Measurements from ENCODE around the gene MINDY4.

The MINDY4 gene

DNA sequence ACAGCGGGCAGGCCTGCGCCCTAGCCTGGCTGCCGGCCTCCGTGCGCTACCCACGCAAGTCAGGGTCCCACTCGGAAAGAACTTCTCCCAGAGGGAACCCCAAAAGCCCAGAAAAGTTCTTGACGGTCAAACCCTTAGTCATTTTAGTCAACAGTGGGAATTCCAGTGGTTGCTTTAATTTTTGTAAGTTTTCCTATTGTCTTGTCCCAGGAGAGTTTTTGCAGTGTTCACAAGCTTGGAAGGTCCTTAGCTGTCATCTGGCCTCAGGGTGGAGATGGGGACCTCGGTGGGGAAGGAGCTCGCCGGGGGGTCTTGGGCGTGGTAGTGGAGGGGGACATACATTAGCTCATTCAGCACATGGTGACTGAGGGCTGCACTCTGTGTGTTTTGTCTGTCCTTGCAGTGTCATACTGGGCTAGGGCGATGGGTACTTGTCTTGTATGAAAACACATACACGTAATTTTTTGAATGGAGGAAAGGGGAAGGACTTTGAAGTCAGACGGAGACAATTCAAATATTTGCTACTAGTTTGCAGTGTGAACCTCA, 736 bp downstream of the MINDY4 start:
- DNase-seq = peak; percentile 9 to 76 (median 70)
- Histone ChIP-seq H3K4me1 (ENCODE audit: control extremely low read depth in 1 of 4, control insufficient read depth in 4 of 4, insufficient read depth in 4 of 4, low read length in 3 of 4) (peaks cover 3 to 17% (median 9%) of the 10 kb centered on the region in 4 experiments), H3K27me3 (replicated peaks in 2 of 5; ENCODE audit: control insufficient read depth in 4 of 5, insufficient read depth in 5 of 5, low read length in 4 of 5) (peaks cover 0 to under 1% (median 0%) of the 10 kb centered on the region in 5 experiments), H3K9me3 (ENCODE audit: control extremely low read depth in 1 of 5, control insufficient read depth in 4 of 5, insufficient read depth in 2 of 5, low read depth in 1 of 5, low read length in 4 of 5) (no peaks in the 10 kb centered on the region), H3K27ac (ENCODE audit: insufficient read depth in 1 of 2, low read depth in 1 of 2, low read length in 2 of 2, poor library complexity in 1 of 2, severe bottlenecking in 2 of 2) (peak overlapping the region; percentile 18 to 77), H3K36me3 (ENCODE audit: control insufficient read depth in 4 of 4, insufficient read depth in 4 of 4, low read length in 3 of 4) (no peaks in the 10 kb centered on the region), H3K4me3 (ENCODE audit: control insufficient read depth in 1 of 7, extremely low read depth in 1 of 7, insufficient read depth in 4 of 7, low read depth in 2 of 7, low read length in 6 of 7) (peak overlapping the region; percentile 73 to 92 (median 82))
- ChIA-PET POLR2A (no interaction called here), CTCF (interaction anchor here (1.3 kb wide), 1 partner anchor 30 kb away, joined by 5 read pairs; no protein-coding TSS in a partner anchor)
- 1% methylated on average over 14 of the region's 15 CpGs for WGBS (ENCODE audit: insufficient coverage)

- DNase-seq = no peak
- CTCF ChIA-PET = interaction anchor here (1.5 kb wide), 1 partner anchor 26 kb away, joined by 3 read pairs; no protein-coding TSS in a partner anchor
- WGBS (ENCODE audit: insufficient coverage) = 89% methylated on average over 4 of the region's 6 CpGs
- Histone ChIP-seq H3K27ac (ENCODE audit: insufficient read depth in 1 of 2, low read depth in 1 of 2, low read length in 2 of 2, poor library complexity in 1 of 2, severe bottlenecking in 2 of 2) (no peak overlapping the region), H3K9me3 (ENCODE audit: control extremely low read depth in 1 of 5, control insufficient read depth in 4 of 5, insufficient read depth in 2 of 5, low read depth in 1 of 5, low read length in 4 of 5) (no peaks in the 10 kb centered on the region), H3K4me1 (ENCODE audit: control extremely low read depth in 1 of 4, control insufficient read depth in 4 of 4, insufficient read depth in 4 of 4, low read length in 3 of 4) (peaks cover 3 to 17% (median 9%) of the 10 kb centered on the region in 4 experiments), H3K4me3 (ENCODE audit: control insufficient read depth in 1 of 7, extremely low read depth in 1 of 7, insufficient read depth in 4 of 7, low read depth in 2 of 7, low read length in 6 of 7) (no peak overlapping the region), H3K27me3 (replicated peaks in 2 of 5; ENCODE audit: control insufficient read depth in 4 of 5, insufficient read depth in 5 of 5, low read length in 4 of 5) (no peaks in the 10 kb centered on the region), H3K36me3 (ENCODE audit: control insufficient read depth in 4 of 4, insufficient read depth in 4 of 4, low read length in 3 of 4) (no peaks in the 10 kb centered on the region)
- POLR2A ChIA-PET = no interaction called here
Measured at GRCh38 chr7:30772984-30773383, 1.8 kb downstream of the MINDY4 start.

DNA sequence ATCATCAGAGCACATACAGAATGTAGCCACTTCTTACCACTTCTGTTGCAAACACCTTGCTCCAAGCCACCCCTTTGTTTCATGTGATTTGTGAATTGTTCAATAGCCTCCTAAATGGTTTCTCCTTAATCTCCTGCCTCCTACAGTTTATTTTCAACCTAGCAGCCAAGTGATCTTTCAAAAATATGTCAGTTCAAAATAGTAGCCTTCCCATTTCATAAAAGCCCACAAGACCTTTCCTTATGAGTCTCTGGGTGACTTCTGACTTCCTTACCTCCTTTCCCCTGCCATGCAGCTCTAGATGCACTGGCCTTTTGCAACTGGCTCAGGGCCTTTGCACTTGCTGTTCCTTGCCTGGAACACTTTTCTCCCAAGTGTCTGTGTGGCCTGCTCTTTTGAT, 4.8 kb downstream of the MINDY4 start:
- Histone ChIP-seq H3K27ac (ENCODE audit: insufficient read depth in 1 of 2, low read depth in 1 of 2, low read length in 2 of 2, poor library complexity in 1 of 2, severe bottlenecking in 2 of 2) (no peak overlapping the region), H3K4me3 (ENCODE audit: control insufficient read depth in 1 of 7, extremely low read depth in 1 of 7, insufficient read depth in 4 of 7, low read depth in 2 of 7, low read length in 6 of 7) (no peak overlapping the region), H3K36me3 (ENCODE audit: control insufficient read depth in 4 of 4, insufficient read depth in 4 of 4, low read length in 3 of 4) (peaks cover 0 to 6% (median 0%) of the 10 kb centered on the region in 4 experiments), H3K27me3 (replicated peaks in 2 of 5; ENCODE audit: control insufficient read depth in 4 of 5, insufficient read depth in 5 of 5, low read length in 4 of 5) (no peaks in the 10 kb centered on the region), H3K4me1 (ENCODE audit: control extremely low read depth in 1 of 4, control insufficient read depth in 4 of 4, insufficient read depth in 4 of 4, low read length in 3 of 4) (peaks cover 3 to 15% (median 9%) of the 10 kb centered on the region in 4 experiments), H3K9me3 (ENCODE audit: control extremely low read depth in 1 of 5, control insufficient read depth in 4 of 5, insufficient read depth in 2 of 5, low read depth in 1 of 5, low read length in 4 of 5) (no peaks in the 10 kb centered on the region)
- no peak for DNase-seq
- ChIA-PET CTCF (no interaction called here), POLR2A (no interaction called here)

GRCh38 chr7:30776971-30777370, 5.8 kb downstream of the MINDY4 start:
- DNase-seq = no peak
- Histone ChIP-seq H3K27ac (ENCODE audit: insufficient read depth in 1 of 2, low read depth in 1 of 2, low read length in 2 of 2, poor library complexity in 1 of 2, severe bottlenecking in 2 of 2) (no peak overlapping the region), H3K36me3 (ENCODE audit: control insufficient read depth in 4 of 4, insufficient read depth in 4 of 4, low read length in 3 of 4) (peaks cover 0 to 6% (median 0%) of the 10 kb centered on the region in 4 experiments), H3K4me1 (ENCODE audit: control extremely low read depth in 1 of 4, control insufficient read depth in 4 of 4, insufficient read depth in 4 of 4, low read length in 3 of 4) (peaks cover 3 to 8% (median 7%) of the 10 kb centered on the region in 4 experiments), H3K4me3 (ENCODE audit: control insufficient read depth in 1 of 7, extremely low read depth in 1 of 7, insufficient read depth in 4 of 7, low read depth in 2 of 7, low read length in 6 of 7) (no peak overlapping the region), H3K9me3 (ENCODE audit: control extremely low read depth in 1 of 5, control insufficient read depth in 4 of 5, insufficient read depth in 2 of 5, low read depth in 1 of 5, low read length in 4 of 5) (no peaks in the 10 kb centered on the region), H3K27me3 (replicated peaks in 2 of 5; ENCODE audit: control insufficient read depth in 4 of 5, insufficient read depth in 5 of 5, low read length in 4 of 5) (no peaks in the 10 kb centered on the region)
- WGBS (ENCODE audit: insufficient coverage) = 100% methylated on average over 1 of the region's 4 CpGs
- ChIA-PET CTCF (interaction anchor here (0.6 kb wide), 1 partner anchor 36 kb away, joined by 3 read pairs; no protein-coding TSS in a partner anchor), POLR2A (no interaction called here)

GRCh38 chr7:30778255-30779025, 7.2 kb downstream of the MINDY4 start:
- H3K27ac ChIP-seq (ENCODE audit: insufficient read depth in 1 of 2, low read depth in 1 of 2, low read length in 2 of 2, poor library complexity in 1 of 2, severe bottlenecking in 2 of 2) = no peak overlapping the region
- H3K4me1 ChIP-seq (ENCODE audit: control extremely low read depth in 1 of 4, control insufficient read depth in 4 of 4, insufficient read depth in 4 of 4, low read length in 3 of 4) = no peaks in the 10 kb centered on the region
- ChIA-PET CTCF (interaction anchor here (1.1 kb wide), 1 partner anchor 17 kb away, joined by 3 read pairs; no protein-coding TSS in a partner anchor), POLR2A (no interaction called here)
- H3K27me3 ChIP-seq (replicated peaks in 2 of 5; ENCODE audit: control insufficient read depth in 4 of 5, insufficient read depth in 5 of 5, low read length in 4 of 5) = no peaks in the 10 kb centered on the region
- no peaks in the 10 kb centered on the region for H3K9me3 ChIP-seq (ENCODE audit: control extremely low read depth in 1 of 5, control insufficient read depth in 4 of 5, insufficient read depth in 2 of 5, low read depth in 1 of 5, low read length in 4 of 5)
- 98% methylated on average over 14 of the region's 15 CpGs for WGBS (ENCODE audit: insufficient coverage)
- peaks cover 0 to 12% (median 2%) of the 10 kb centered on the region in 4 experiments for H3K36me3 ChIP-seq (ENCODE audit: control insufficient read depth in 4 of 4, insufficient read depth in 4 of 4, low read length in 3 of 4)
- no peak for DNase-seq
- no peak overlapping the region for H3K4me3 ChIP-seq (ENCODE audit: control insufficient read depth in 1 of 7, extremely low read depth in 1 of 7, insufficient read depth in 4 of 7, low read depth in 2 of 7, low read length in 6 of 7)

GRCh38 chr7:30779574-30779973, 8.4 kb downstream of the MINDY4 start:
- no peaks in the 10 kb centered on the region for H3K4me1 ChIP-seq (ENCODE audit: control extremely low read depth in 1 of 4, control insufficient read depth in 4 of 4, insufficient read depth in 4 of 4, low read length in 3 of 4)
- no peaks in the 10 kb centered on the region for H3K27me3 ChIP-seq (replicated peaks in 2 of 5; ENCODE audit: control insufficient read depth in 4 of 5, insufficient read depth in 5 of 5, low read length in 4 of 5)
- WGBS (ENCODE audit: insufficient coverage) = 95% methylated on average over 4 of the region's 5 CpGs
- POLR2A ChIA-PET = interaction anchor here (0.6 kb wide), 1 partner anchor 52 kb away, joined by 3 read pairs; no protein-coding TSS in a partner anchor
- DNase-seq = no peak
- H3K36me3 ChIP-seq (ENCODE audit: control insufficient read depth in 4 of 4, insufficient read depth in 4 of 4, low read length in 3 of 4) = peaks cover 0 to 12% (median 2%) of the 10 kb centered on the region in 4 experiments
- H3K4me3 ChIP-seq (ENCODE audit: control insufficient read depth in 1 of 7, extremely low read depth in 1 of 7, insufficient read depth in 4 of 7, low read depth in 2 of 7, low read length in 6 of 7) = no peak overlapping the region
- H3K27ac ChIP-seq (ENCODE audit: insufficient read depth in 1 of 2, low read depth in 1 of 2, low read length in 2 of 2, poor library complexity in 1 of 2, severe bottlenecking in 2 of 2) = no peak overlapping the region
- H3K9me3 ChIP-seq (ENCODE audit: control extremely low read depth in 1 of 5, control insufficient read depth in 4 of 5, insufficient read depth in 2 of 5, low read depth in 1 of 5, low read length in 4 of 5) = no peaks in the 10 kb centered on the region
- CTCF ChIA-PET = no interaction called here

DNA sequence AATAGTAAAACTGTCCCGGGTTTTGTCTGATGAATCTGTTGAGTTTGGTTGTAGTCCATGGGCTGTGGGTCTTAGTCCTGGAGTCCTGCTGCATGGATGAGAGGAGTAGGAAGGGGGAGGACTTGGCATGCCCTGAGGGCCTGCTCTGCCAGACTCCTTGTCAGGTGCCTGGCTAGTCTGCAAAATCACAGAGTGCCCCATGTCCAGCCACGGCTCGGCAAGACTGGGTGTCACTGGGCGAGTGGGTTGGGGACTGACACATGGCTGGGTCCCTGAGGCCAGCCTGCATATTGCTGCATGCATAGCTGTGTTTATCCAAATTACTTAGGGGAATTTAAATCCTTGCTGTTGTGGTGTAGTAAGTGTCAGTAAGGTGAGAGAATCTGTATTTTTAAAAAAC, 9.7 kb downstream of the MINDY4 start:
- WGBS (ENCODE audit: insufficient coverage) = 100% methylated on average over 2 of the region's 4 CpGs
- no peak overlapping the region for H3K4me3 ChIP-seq (ENCODE audit: control insufficient read depth in 1 of 7, extremely low read depth in 1 of 7, insufficient read depth in 4 of 7, low read depth in 2 of 7, low read length in 6 of 7)
- H3K36me3 ChIP-seq (ENCODE audit: control insufficient read depth in 4 of 4, insufficient read depth in 4 of 4, low read length in 3 of 4) = peaks cover 0 to 14% (median 2%) of the 10 kb centered on the region in 4 experiments
- no peaks in the 10 kb centered on the region for H3K4me1 ChIP-seq (ENCODE audit: control extremely low read depth in 1 of 4, control insufficient read depth in 4 of 4, insufficient read depth in 4 of 4, low read length in 3 of 4)
- CTCF ChIA-PET = no interaction called here
- H3K27ac ChIP-seq (ENCODE audit: insufficient read depth in 1 of 2, low read depth in 1 of 2, low read length in 2 of 2, poor library complexity in 1 of 2, severe bottlenecking in 2 of 2) = peak overlapping the region in 1 of 2 experiments; percentile 9
- POLR2A ChIA-PET = no interaction called here
- DNase-seq = no peak
- H3K27me3 ChIP-seq (replicated peaks in 2 of 5; ENCODE audit: control insufficient read depth in 4 of 5, insufficient read depth in 5 of 5, low read length in 4 of 5) = no peaks in the 10 kb centered on the region
- H3K9me3 ChIP-seq (ENCODE audit: control extremely low read depth in 1 of 5, control insufficient read depth in 4 of 5, insufficient read depth in 2 of 5, low read depth in 1 of 5, low read length in 4 of 5) = no peaks in the 10 kb centered on the region

All from common myeloid progenitor, CD34-positive (primary cell).